ENCODE data around the gene SMARCB1.

DNA sequence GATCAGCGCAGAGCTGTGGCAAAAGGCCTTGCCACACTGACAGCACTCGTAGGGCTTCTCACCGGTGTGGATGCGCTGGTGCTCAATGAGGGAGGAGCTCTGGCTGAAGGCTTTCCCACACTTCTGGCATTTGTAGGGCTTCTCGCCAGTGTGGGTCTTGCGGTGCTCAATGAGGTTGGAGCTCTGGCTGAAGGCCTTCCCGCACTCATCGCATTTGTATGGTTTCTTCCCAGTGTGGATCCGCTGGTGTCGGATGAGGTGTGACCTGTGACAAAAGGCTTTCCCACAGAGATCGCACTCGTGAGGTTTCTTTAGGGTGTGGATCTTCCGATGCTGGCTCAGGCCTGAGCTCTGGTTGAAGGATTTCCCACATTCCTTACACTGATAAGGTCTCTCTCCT lies 42.8 kb upstream of the SMARCB1 start:
- TF ChIP-seq, protein P1, sequence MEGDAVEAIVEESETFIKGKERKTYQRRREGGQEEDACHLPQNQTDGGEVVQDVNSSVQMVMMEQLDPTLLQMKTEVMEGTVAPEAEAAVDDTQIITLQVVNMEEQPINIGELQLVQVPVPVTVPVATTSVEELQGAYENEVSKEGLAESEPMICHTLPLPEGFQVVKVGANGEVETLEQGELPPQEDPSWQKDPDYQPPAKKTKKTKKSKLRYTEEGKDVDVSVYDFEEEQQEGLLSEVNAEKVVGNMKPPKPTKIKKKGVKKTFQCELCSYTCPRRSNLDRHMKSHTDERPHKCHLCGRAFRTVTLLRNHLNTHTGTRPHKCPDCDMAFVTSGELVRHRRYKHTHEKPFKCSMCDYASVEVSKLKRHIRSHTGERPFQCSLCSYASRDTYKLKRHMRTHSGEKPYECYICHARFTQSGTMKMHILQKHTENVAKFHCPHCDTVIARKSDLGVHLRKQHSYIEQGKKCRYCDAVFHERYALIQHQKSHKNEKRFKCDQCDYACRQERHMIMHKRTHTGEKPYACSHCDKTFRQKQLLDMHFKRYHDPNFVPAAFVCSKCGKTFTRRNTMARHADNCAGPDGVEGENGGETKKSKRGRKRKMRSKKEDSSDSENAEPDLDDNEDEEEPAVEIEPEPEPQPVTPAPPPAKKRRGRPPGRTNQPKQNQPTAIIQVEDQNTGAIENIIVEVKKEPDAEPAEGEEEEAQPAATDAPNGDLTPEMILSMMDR (conservative IDR thresholded peaks at IDR 0.05; ENCODE audit: low read depth in 2 of 2): no peak
- TF ChIP-seq POLR2AphosphoS5 (IDR thresholded peaks at IDR 0.05; ENCODE audit: low read depth) (no peak), EZH2phosphoT487 (IDR thresholded peaks at IDR 0.05; ENCODE audit: unreplicated experiment) (no peak), EZH2 (IDR thresholded peaks at IDR 0.05; ENCODE audit: low read depth, unreplicated experiment) (no peak), JUNB (IDR thresholded peaks at IDR 0.05; ENCODE audit: unreplicated experiment) (no peak), CREB1 (CRISPR knock-in tag; IDR thresholded peaks at IDR 0.05; ENCODE audit: low read depth) (no peak), ZNF331 (CRISPR knock-in tag; IDR thresholded peaks at IDR 0.05; ENCODE audit: low read depth) (no peak), ZNF114 (CRISPR knock-in tag; IDR thresholded peaks at IDR 0.05) (no peak)
- TF ChIP-seq, protein P2, sequence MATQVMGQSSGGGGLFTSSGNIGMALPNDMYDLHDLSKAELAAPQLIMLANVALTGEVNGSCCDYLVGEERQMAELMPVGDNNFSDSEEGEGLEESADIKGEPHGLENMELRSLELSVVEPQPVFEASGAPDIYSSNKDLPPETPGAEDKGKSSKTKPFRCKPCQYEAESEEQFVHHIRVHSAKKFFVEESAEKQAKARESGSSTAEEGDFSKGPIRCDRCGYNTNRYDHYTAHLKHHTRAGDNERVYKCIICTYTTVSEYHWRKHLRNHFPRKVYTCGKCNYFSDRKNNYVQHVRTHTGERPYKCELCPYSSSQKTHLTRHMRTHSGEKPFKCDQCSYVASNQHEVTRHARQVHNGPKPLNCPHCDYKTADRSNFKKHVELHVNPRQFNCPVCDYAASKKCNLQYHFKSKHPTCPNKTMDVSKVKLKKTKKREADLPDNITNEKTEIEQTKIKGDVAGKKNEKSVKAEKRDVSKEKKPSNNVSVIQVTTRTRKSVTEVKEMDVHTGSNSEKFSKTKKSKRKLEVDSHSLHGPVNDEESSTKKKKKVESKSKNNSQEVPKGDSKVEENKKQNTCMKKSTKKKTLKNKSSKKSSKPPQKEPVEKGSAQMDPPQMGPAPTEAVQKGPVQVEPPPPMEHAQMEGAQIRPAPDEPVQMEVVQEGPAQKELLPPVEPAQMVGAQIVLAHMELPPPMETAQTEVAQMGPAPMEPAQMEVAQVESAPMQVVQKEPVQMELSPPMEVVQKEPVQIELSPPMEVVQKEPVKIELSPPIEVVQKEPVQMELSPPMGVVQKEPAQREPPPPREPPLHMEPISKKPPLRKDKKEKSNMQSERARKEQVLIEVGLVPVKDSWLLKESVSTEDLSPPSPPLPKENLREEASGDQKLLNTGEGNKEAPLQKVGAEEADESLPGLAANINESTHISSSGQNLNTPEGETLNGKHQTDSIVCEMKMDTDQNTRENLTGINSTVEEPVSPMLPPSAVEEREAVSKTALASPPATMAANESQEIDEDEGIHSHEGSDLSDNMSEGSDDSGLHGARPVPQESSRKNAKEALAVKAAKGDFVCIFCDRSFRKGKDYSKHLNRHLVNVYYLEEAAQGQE (IDR thresholded peaks at IDR 0.05; ENCODE audit: unreplicated experiment): no peak
- TF ChIP-seq, protein P3, sequence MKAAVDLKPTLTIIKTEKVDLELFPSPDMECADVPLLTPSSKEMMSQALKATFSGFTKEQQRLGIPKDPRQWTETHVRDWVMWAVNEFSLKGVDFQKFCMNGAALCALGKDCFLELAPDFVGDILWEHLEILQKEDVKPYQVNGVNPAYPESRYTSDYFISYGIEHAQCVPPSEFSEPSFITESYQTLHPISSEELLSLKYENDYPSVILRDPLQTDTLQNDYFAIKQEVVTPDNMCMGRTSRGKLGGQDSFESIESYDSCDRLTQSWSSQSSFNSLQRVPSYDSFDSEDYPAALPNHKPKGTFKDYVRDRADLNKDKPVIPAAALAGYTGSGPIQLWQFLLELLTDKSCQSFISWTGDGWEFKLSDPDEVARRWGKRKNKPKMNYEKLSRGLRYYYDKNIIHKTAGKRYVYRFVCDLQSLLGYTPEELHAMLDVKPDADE (IDR thresholded peaks at IDR 0.05): no peak

Measured in GM23338 (cell line).